ENCODE data around the gene PDLIM1. TPM values are rescaled to one million over a fixed set of nuclear protein-coding genes. Genes with fewer than 3 reads are reported as not detected.

Gene PDLIM1
- total RNA-seq, 1 donor from 2014 or later, result 73.8 TPM

DNA sequence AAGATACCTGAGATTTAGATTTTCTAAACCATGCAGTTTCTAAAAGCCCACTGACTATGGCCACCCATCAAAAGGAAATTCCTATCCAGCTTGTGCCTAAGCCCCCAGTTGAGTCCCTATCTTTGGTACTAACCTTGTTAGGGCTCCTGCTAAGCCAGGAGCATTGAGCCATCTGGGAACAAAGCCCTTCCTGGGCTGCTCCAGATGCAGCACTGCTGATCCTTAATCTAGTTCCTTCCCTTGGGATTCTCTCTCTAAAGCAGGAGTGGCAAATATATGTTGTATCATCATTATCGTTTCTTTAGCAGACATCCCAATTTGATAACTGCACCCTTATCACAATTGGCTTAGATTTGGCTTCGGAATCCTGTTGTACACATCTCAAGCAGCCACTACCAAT lies 24.7 kb upstream of the PDLIM1 start:
- Mint-ChIP-seq H3K27me3 (ENCODE audit: unreplicated experiment) (no peaks in the 10 kb centered on the region), H3K36me3 (ENCODE audit: unreplicated experiment) (no peaks in the 10 kb centered on the region), H3K4me3 (ENCODE audit: unreplicated experiment) (no peak overlapping the region), H3K27ac (ENCODE audit: unreplicated experiment) (no peak overlapping the region), H3K9me3 (ENCODE audit: unreplicated experiment) (no peaks in the 10 kb centered on the region), H3K4me1 (ENCODE audit: unreplicated experiment) (peaks cover 3% of the 10 kb centered on the region)
- TF ChIP-seq, protein P1, sequence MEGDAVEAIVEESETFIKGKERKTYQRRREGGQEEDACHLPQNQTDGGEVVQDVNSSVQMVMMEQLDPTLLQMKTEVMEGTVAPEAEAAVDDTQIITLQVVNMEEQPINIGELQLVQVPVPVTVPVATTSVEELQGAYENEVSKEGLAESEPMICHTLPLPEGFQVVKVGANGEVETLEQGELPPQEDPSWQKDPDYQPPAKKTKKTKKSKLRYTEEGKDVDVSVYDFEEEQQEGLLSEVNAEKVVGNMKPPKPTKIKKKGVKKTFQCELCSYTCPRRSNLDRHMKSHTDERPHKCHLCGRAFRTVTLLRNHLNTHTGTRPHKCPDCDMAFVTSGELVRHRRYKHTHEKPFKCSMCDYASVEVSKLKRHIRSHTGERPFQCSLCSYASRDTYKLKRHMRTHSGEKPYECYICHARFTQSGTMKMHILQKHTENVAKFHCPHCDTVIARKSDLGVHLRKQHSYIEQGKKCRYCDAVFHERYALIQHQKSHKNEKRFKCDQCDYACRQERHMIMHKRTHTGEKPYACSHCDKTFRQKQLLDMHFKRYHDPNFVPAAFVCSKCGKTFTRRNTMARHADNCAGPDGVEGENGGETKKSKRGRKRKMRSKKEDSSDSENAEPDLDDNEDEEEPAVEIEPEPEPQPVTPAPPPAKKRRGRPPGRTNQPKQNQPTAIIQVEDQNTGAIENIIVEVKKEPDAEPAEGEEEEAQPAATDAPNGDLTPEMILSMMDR (IDR thresholded peaks at IDR 0.05), result no peak
- no peak for DNase-seq (ENCODE audit: extremely low spot score, unreplicated experiment)

DNA sequence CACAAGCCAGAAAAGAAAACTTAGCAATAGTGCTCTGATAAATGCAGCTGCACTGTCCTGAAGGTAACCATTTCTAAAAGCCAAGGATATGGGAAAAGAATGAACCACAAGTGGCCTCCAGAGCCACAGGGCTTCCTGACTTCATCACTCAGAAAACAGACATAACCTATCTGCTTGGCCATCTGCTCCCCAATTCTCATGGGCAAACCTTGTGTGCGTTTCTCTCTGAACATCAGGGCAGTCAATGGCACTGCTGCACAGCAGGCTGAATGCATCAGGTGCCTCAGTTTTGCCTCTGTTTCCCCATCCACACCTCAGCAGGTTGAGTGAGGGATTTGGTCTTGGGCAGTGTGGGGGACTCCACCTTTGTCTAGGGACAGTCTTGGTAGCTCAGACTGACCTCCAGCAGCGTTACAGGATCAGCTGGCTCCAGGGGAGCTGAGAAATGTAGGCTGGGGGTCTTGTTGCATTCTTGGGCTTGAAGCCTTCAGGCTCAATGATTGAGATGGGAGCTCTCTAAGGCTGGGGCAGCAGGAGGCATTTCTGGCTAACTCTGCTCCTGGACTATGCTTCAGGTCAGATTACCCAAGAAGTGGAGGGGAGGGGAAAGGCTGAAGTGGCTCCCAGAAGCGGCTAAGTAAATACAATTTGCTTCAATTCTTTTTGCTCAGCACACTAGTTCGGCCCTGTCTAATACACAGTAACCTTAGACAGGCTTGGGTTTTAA lies 23.6 kb upstream of the PDLIM1 start:
- TF ChIP-seq, protein P1 (IDR thresholded peaks at IDR 0.05), result no peak
- no peak for DNase-seq (ENCODE audit: extremely low spot score, unreplicated experiment)
- no peaks in the 10 kb centered on the region for H3K36me3 Mint-ChIP-seq (ENCODE audit: unreplicated experiment)
- H3K27me3 Mint-ChIP-seq (ENCODE audit: unreplicated experiment), result no peaks in the 10 kb centered on the region
- H3K4me1 Mint-ChIP-seq (ENCODE audit: unreplicated experiment), result peaks cover 10% of the 10 kb centered on the region
- H3K4me3 Mint-ChIP-seq (ENCODE audit: unreplicated experiment), result no peak overlapping the region
- H3K27ac Mint-ChIP-seq (ENCODE audit: unreplicated experiment), result no peak overlapping the region
- H3K9me3 Mint-ChIP-seq (ENCODE audit: unreplicated experiment), result no peaks in the 10 kb centered on the region

DNA sequence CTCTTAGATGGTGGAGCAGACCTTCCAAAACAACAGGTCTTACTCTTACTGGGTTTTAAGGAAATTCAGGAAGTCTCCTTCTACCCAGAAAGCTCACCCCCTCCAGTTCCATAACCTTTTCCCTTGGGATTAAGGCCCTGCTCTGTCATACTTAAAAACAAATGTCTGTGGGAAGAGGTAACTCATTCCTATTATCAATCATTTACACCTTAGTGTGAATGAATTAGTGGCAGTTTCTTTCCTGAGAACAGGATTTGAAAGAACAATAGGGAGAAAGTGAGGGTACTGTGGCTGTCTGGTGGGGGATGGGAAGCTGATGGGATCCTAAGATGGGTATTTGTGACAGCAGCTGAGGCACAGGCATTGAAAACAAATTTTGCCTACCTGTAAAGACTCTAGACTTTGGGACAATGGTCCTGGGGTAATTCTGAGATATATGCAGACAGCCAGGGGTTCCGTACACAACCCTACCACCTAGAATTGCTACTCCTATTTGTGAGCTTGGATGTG lies 22.2 kb upstream of the PDLIM1 start:
- H3K27ac Mint-ChIP-seq (ENCODE audit: unreplicated experiment), result no peak overlapping the region

DNA sequence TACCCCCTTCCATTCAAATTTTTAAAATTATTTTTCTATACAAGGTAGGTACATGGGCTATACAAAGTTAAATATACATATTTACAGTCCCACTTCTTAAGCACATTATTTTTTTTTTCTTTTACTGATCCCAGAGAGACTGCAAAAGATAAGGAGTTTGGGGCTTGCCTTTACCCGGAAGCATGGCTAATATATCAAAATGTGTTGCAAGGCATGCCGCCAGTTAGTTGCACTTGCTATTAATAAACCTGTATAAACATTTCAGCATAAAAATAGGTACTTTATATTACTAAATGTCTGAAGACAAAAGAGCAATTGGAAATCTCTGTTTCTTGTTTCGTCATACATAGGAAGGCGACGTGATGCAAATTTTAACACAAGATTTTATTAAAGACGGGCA lies 21.5 kb upstream of the PDLIM1 start:
- H3K27me3 Mint-ChIP-seq (ENCODE audit: unreplicated experiment), result no peaks in the 10 kb centered on the region
- no peak overlapping the region for H3K4me3 Mint-ChIP-seq (ENCODE audit: unreplicated experiment)
- no peaks in the 10 kb centered on the region for H3K36me3 Mint-ChIP-seq (ENCODE audit: unreplicated experiment)
- no peak overlapping the region for H3K27ac Mint-ChIP-seq (ENCODE audit: unreplicated experiment)
- H3K9me3 Mint-ChIP-seq (ENCODE audit: unreplicated experiment), result no peaks in the 10 kb centered on the region
- DNase-seq (ENCODE audit: extremely low spot score, unreplicated experiment), result no peak
- TF ChIP-seq, protein P1 (IDR thresholded peaks at IDR 0.05), result no peak
- peaks cover 21% of the 10 kb centered on the region for H3K4me1 Mint-ChIP-seq (ENCODE audit: unreplicated experiment)

More for the DNA sequence above, 22.2 kb upstream of the PDLIM1 start:
- TF ChIP-seq, protein P1 (IDR thresholded peaks at IDR 0.05), result no peak
- no peaks in the 10 kb centered on the region for H3K36me3 Mint-ChIP-seq (ENCODE audit: unreplicated experiment)
- no peak for DNase-seq (ENCODE audit: extremely low spot score, unreplicated experiment)
- H3K4me1 Mint-ChIP-seq (ENCODE audit: unreplicated experiment), result peaks cover 19% of the 10 kb centered on the region
- no peaks in the 10 kb centered on the region for H3K9me3 Mint-ChIP-seq (ENCODE audit: unreplicated experiment)
- H3K27me3 Mint-ChIP-seq (ENCODE audit: unreplicated experiment), result no peaks in the 10 kb centered on the region
- no peak overlapping the region for H3K4me3 Mint-ChIP-seq (ENCODE audit: unreplicated experiment)

DNA sequence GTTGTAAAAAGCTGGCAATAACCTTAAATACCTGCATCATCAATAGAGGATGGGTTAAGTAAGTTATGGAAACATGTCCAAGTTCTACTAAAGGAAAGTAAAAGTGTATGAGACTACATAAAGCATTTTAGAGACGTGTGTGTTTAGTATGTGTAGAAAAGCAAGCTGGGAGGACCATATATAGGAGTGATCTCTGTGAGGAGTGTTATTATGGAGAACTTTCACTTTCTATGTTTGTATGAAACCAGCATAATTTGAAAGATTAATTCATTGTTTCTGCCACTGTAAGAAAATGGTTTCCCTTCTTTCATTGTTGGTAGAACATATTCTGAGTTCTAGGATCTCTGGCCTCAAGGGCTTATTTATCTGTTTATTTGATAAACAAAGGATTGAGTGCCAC lies 19.2 kb upstream of the PDLIM1 start:
- Mint-ChIP-seq H3K4me3 (ENCODE audit: unreplicated experiment) (no peak overlapping the region), H3K36me3 (ENCODE audit: unreplicated experiment) (no peaks in the 10 kb centered on the region), H3K4me1 (ENCODE audit: unreplicated experiment) (peaks cover 21% of the 10 kb centered on the region), H3K27ac (ENCODE audit: unreplicated experiment) (no peak overlapping the region), H3K9me3 (ENCODE audit: unreplicated experiment) (no peaks in the 10 kb centered on the region), H3K27me3 (ENCODE audit: unreplicated experiment) (no peaks in the 10 kb centered on the region)
- TF ChIP-seq, protein P1 (IDR thresholded peaks at IDR 0.05), result no peak
- DNase-seq (ENCODE audit: extremely low spot score, unreplicated experiment), result no peak
